GM12874 (cell line): Measurements from ENCODE around the gene PAFAH1B1.

Source experiments
- TF ChIP-seq, protein P1 (sequence below): IDR thresholded peaks from 2 replicates; pipeline ENCODE4 v1.5.1; 2011; ENCODE audit warnings: low read depth, mild to moderate bottlenecking, control low read depth, low read length, moderate library complexity; ENCODE audit not compliant: insufficient read depth

PAFAH1B1 gene

DNA sequence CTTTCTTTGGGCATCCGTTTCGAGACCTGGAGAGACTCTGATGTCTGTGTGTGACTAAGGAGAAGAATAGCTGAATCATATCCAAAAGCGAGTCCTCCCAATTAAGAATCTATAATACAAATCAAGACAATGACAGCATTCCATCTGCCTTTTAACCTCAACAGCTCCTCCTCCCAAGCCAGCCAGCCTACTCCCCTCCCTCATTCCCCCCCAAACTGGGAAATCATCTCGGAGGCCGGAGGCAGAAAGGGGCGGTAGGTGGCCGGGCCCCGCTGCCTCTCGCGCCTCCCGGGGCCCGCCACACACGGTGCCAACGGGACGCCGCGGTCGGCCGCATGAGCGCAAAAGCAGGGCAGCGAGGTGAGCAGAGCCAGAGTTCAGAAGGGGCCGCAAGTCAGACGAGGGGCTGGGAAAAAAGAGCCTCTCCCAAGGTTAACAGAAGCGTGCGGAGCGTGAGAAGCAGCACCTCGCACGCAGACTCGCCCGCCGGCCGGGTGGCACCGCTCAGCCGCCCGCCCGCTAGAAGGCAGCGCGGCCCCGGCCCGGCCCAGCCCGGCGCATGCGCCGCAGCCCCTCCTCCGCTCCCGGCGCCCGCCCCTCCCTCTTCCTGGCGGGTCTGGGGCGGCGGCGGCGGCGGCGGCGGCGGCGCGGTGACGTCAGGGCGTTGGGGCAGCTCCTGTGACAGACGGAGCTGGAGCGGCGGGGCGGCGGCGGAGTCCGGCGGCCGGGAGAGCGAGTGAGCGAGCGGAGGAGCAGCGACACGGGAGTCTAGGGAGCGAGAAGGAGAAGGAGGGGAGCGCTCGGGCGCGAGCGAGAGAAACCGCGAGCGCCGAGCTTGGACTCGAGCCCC is at the start of gene PAFAH1B1:
PAFAH1B1 (plus strand) TSS at position 684 of the 850 bp plus-strand sequence. CDS start 44,635 bp downstream, outside the sequence.
- TF ChIP-seq, protein P1, sequence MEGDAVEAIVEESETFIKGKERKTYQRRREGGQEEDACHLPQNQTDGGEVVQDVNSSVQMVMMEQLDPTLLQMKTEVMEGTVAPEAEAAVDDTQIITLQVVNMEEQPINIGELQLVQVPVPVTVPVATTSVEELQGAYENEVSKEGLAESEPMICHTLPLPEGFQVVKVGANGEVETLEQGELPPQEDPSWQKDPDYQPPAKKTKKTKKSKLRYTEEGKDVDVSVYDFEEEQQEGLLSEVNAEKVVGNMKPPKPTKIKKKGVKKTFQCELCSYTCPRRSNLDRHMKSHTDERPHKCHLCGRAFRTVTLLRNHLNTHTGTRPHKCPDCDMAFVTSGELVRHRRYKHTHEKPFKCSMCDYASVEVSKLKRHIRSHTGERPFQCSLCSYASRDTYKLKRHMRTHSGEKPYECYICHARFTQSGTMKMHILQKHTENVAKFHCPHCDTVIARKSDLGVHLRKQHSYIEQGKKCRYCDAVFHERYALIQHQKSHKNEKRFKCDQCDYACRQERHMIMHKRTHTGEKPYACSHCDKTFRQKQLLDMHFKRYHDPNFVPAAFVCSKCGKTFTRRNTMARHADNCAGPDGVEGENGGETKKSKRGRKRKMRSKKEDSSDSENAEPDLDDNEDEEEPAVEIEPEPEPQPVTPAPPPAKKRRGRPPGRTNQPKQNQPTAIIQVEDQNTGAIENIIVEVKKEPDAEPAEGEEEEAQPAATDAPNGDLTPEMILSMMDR, result peak; percentile 15; the same call in 1 of the 2 replicates

DNA sequence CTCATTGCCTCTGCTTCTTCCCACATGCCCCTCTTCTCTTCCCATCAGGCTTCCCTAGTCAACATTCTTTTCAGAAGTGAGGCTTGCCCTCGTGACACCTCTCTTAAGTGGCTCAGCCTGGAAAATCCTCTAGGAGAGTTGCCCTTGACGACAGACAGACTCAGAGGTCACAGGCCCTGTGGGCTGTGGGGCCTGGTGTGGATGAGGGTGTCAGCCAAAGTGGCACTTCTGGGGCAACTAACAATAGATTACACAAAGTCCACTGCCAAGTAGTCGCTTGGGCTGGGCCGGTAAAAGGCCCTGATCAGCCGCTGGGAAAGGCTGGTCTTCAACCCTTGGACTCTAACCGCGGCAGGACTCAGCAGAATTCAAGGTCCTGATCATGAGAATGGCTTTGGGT is 48.1 kb upstream of the PAFAH1B1 start:
- TF ChIP-seq, protein P1, result no peak

DNA sequence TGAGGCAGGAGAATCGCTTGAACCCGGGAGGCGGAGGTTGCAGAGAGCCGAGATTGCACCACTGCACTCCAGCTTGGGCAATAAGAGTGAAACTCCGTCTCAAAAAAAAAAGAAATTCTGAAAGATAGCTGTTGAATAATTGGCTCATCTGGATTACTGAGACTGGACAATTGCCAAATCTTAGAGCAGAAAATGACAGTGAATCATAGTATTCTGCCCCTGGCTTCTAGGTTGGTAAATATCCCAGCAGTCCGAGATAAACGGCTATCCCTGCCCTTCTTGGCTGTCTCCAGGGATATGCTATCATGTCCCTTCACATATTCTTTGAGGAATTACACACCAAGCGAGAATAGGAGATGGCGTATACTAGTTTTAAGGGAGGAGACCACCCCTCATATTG is 46.3 kb upstream of the PAFAH1B1 start:
- TF ChIP-seq, protein P1, result no peak

DNA sequence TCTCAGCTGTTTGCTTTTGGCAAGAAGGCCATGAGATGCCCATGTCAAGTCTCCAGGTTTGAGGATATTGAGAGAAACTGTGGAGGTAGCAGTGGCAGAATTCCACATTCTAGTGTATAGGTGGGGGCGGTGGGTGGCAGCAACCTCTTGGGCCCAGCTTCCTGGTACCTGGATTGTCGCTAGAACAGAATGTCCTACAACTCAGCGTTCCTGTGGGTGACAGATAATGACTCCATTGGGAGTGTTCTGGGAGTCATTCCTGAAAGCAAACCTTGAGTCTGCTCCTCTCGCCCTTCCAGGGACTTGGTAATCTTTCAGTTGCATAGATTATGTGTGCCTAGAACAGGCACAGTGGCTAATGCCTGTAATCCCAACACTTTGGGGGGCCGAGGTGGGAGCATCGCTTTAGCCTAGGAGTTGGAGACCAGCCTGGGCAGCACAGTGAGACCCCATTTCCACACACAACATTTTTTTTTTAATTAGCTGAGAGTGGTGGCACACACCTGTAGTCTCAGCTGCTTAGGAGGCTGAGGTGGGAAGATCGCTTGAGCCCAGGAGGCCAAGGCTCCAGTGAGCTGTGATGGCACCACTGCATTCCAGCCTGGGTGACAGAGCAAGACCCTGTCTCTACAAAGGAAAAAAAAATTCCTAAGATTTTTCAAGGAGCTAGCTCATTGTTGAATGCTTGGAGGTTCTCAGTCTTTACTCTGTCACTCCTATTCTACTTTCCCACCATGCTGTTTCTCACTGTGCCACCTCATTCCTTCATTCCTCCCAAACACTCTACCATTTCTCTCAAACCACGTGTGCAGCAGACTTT is 43.9 kb upstream of the PAFAH1B1 start:
- TF ChIP-seq, protein P1, result no peak

DNA sequence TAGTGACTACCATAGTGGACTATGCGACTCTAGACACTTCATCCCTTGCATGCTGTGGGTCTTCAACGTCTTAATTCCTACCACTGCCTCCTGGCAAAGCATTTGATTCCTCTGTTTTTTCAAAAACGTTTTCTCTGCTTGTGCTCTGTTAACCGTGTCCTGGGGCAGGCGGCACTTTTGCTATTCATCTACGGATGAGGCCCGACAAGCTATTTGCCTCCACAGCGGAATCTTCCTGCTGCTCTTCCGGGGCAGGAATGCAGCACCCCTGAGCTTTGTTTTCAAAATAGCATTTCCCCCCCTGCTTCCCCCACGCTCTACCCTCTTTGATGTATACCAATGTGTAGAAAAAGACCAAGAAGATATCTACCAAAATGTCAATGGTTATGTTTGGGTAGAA is 42.0 kb upstream of the PAFAH1B1 start:
- TF ChIP-seq, protein P1, result no peak

DNA sequence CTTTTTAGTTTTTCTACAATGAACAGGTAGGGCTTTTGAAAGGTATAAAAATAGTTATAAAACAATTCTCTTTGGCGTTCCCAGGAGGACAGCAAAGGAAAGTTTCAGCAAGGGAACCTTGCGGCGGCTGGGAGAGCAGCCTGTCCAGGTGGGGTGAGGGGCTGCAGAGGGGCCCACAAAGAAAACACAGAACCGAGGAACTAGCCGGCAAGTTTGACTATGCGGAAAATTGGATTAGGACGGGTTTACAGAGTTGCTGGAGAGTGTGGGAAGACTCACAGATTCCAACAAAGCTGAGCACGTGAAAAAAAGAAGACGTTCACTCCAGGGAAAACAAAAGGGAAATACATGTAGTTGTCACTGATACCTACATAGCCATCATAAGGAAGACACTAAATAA is 41.5 kb upstream of the PAFAH1B1 start:
- TF ChIP-seq, protein P1, result no peak

DNA sequence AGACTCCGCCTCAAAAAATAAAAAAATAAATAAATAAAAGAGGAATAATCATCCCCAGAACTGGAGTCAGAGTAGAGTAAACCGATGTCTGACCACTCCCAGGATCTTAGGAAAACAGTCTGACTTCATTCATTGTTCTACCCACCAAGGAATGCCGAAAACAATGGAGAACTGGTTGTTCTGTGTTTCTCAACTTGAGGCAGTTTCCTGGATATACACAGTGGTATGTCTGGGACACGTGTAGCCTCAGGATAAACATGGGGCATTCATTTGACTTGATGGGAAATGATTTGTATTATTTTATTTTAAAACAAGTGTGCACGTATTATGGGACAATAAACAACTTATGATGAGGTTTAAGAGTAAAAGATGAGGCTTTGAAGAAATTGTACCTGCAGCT is 32.8 kb upstream of the PAFAH1B1 start:
- TF ChIP-seq, protein P1, result no peak
